ENCODE data around the gene GRIA1.
"Not testable (repeated sequence)": the region's sequence is repeated elsewhere in the genome, so short reads cannot be mapped to it uniquely, and the experiment has no call there.

The GRIA1 gene

GRCh38 chr5:153718713-153719112 lies 228.2 kb downstream of the GRIA1 start:
- no peak for DNase-seq (ENCODE audit: low read depth, low spot score)

GRCh38 chr5:153719324-153719723 lies 228.9 kb downstream of the GRIA1 start:
- no peak for DNase-seq (ENCODE audit: low read depth, low spot score)

- DNase-seq (ENCODE audit: low read depth, low spot score), result not testable (repeated sequence)
Observed at GRCh38 chr5:153723022-153723610, 232.6 kb downstream of the GRIA1 start.

- DNase-seq (ENCODE audit: low read depth, low spot score), result no peak
Observed at GRCh38 chr5:153742060-153742459, 251.6 kb downstream of the GRIA1 start.

- DNase-seq (ENCODE audit: low read depth, low spot score), result no peak
Observed at GRCh38 chr5:153744751-153745150, 254.3 kb downstream of the GRIA1 start.

GRCh38 chr5:153745778-153746395 lies 255.4 kb downstream of the GRIA1 start:
- DNase-seq (ENCODE audit: low read depth, low spot score), result no peak

- DNase-seq (ENCODE audit: low read depth, low spot score), result no peak
Observed at GRCh38 chr5:153746440-153746839, 256.0 kb downstream of the GRIA1 start.

GRCh38 chr5:153748823-153749222 lies 258.4 kb downstream of the GRIA1 start:
- no peak for DNase-seq (ENCODE audit: low read depth, low spot score)

GRCh38 chr5:153749960-153750359 lies 259.5 kb downstream of the GRIA1 start:
- DNase-seq (ENCODE audit: low read depth, low spot score), result no peak

- DNase-seq (ENCODE audit: low read depth, low spot score), result no peak
Observed at GRCh38 chr5:153751251-153751650, 260.8 kb downstream of the GRIA1 start.

GRCh38 chr5:153752890-153753289 lies 262.4 kb downstream of the GRIA1 start:
- DNase-seq (ENCODE audit: low read depth, low spot score), result no peak

GRCh38 chr5:153753645-153754432 lies 263.4 kb downstream of the GRIA1 start:
- DNase-seq (ENCODE audit: low read depth, low spot score), result no peak

GRCh38 chr5:153755913-153756500 lies 265.5 kb downstream of the GRIA1 start:
- DNase-seq (ENCODE audit: low read depth, low spot score), result no peak

- DNase-seq (ENCODE audit: low read depth, low spot score), result no peak
Observed at GRCh38 chr5:153756540-153756939, 266.1 kb downstream of the GRIA1 start.

GRCh38 chr5:153765987-153766386 lies 275.5 kb downstream of the GRIA1 start:
- DNase-seq (ENCODE audit: low read depth, low spot score), result no peak

- DNase-seq (ENCODE audit: low read depth, low spot score), result no peak
Observed at GRCh38 chr5:153767221-153768188, 277.0 kb downstream of the GRIA1 start.

- no peak for DNase-seq (ENCODE audit: low read depth, low spot score)
Observed at GRCh38 chr5:153770066-153770465, 279.6 kb downstream of the GRIA1 start.

GRCh38 chr5:153774686-153775085 lies 284.2 kb downstream of the GRIA1 start:
- no peak for DNase-seq (ENCODE audit: low read depth, low spot score)

GRCh38 chr5:153775923-153776322 lies 285.5 kb downstream of the GRIA1 start:
- no peak for DNase-seq (ENCODE audit: low read depth, low spot score)

GRCh38 chr5:153777681-153778581 lies 287.5 kb downstream of the GRIA1 start:
- DNase-seq (ENCODE audit: low read depth, low spot score), result no peak
